ENCODE results near the gene GRM4.

Gene GRM4

DNA sequence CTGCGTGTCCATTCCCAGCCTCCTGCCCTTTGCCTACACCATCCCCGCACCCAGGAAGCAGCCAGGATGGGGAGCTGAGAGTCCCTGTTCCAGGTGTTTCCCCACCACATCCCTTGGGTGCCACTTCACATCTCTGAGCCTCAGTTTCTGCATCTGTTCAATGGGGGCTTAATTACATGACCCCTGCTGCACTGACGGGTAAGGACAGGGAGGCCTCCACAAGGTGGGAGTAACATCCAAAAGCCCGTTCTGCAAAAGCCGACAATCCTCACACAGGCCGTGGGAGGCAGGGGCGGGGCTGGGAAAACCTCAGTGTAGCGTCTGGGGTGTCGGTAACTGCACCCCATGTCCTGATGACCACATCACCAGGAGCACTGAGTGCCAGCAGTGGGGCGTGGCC lies 41.3 kb downstream of the GRM4 start:
- no peak for DNase-seq

DNA sequence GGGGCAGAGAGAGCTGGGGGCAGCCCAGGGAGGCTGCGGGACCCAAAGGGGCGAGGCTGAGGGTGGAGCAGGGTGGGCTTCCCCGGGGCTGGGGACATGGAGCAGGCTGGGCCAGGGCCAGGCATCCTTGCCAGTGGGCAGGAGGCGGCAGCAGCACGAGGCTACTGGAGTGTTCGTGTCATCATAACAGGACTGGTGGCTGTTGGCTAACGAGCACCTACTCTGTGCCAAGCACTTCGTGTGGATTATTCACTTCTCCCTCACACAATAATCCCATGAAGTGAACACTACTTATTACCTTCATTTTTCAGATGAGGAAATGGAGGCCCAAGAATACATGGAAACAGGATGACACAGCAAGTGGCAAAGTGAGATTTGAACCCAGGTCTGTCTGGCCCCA lies 41.7 kb downstream of the GRM4 start:
- DNase-seq = no peak

- no peak for DNase-seq
Observed at GRCh38 chr6:34103321-34103720, 42.6 kb downstream of the GRM4 start.

GRCh38 chr6:34102696-34103095 lies 43.2 kb downstream of the GRM4 start:
- DNase-seq = no peak

DNA sequence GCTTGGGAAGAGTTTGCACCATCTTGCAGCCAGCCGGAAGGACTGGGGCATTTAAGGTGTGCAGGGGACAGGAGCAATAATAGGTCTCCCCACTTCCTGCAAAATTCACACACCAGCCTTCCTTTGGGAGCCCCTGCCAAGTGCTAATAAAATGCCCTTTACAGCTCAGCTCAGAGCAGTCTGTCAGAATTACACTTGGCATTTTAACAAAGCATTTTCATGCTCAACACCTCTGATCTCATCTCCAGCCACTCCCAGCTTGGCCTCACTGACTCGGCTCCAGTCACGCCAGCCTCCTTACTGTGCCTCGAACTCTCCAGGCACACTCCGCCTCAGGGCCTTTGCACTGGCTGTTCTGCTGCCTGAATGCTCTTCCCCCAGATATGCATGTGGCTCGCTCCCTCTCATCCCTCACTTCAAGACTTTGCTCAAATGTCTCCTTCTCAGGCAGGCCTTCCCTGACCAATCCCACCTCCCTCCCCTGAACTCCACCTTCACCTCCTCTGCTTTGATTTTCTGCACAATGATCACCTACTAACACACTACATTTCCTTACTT lies 43.7 kb downstream of the GRM4 start:
- no peak for DNase-seq

- no peak for DNase-seq
Observed at GRCh38 chr6:34100788-34101187, 45.1 kb downstream of the GRM4 start.

DNA sequence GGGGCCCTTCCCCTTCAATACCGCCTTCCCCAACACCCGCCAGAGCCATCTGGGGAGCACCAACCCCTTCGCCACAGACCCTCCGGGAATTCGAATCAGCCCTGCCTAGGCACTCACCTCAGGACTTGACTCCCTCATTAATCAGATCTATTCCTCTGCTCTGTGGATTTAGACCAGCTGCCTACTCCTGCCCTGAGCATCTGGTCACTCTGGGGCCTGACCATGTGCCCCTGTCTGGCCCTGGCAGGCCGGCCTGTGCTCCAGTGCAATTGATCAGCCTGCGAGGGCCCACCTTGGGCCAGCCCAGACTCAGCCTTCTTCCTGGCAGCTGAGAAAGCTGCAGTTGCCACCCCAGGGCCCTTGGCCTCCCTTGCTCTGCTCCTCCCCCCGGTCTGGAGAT lies 46.0 kb downstream of the GRM4 start:
- DNase-seq = no peak

DNA sequence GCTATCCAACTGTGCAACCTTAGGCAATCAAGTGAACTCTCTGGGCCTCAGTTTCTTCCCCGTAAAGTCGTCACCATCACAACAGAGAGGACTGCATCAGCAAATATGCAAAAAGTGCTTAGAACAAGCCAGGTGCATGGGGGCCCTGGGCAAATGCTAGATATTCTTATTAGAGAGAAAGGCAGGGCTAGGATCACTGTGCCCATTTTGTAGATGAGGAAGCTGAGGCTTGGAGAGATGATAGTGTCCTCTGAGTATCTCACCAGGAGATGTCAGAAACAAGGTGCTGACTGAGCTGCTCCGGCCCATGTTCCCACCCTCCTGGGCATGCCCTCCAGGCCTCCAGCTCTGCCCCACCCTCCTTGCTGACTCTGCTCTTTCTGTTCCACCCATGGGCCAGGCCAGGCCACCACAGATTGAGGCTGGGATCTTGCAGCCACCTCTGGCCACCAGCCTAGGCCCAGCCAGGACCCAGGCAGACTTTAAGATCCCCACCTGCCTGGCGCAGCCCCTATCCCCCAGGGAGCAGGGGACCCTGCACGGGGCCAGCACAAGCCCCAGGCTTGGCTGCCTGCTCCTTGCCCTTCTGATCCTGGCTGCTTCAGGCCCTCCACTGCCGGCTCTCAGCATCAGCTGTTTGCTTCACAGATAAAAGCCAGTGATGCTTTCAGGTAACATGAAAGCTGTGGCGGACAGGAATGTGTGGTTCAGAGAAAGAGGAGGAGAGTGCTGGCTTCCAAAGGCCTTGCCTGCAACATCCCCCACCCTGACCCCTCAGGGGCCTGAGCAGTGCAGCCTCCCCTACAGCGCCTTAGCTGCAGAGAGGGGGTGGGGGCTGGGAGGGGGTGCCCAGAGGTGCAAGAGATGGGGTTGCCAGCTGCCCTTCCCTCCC lies 47.6 kb downstream of the GRM4 start:
- DNase-seq = no peak

- DNase-seq = no peak
Observed at GRCh38 chr6:34096814-34097213, 49.1 kb downstream of the GRM4 start.

DNA sequence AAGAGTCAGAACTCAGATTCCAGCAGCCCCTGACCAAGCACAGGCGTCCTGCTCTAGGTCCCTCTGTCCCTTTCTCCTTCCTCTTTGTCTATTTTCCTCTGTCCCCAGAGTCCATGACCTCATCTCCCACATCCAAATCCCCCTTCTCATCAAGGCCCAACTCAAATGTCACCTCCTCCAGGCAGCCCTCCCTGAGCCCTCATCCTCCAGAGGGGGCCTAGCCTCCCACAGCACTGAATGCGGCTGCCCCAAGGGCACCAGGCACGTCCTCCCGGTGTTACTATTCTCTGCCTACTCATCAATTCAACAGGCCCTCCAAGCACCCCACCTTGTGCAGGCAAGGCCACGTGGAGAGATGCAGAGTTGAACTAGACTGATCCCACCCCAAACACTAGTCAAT lies 49.7 kb downstream of the GRM4 start:
- DNase-seq = no peak

DNA sequence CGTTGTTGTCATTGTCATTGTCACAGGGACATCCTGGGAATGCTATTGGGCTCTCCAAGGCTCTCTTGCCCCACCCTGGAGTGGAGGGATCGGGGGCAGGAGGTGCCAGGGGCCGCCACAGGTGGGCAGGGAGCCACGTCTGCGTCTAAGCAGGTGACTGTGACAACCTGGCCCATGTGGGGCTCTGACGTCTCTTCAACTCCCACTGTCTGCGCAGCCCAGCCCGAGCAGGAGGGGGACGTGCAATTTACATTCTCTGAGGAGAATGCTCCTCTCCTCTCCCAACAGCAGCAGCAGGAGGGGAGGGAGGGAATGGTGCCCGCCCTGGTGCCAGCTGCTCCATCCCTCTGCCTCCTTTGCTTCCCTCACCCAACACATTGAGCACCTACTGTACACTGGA lies 50.1 kb downstream of the GRM4 start:
- DNase-seq = no peak

- no peak for DNase-seq
Observed at GRCh38 chr6:34095136-34095505, 50.8 kb downstream of the GRM4 start.

- DNase-seq = no peak
Observed at GRCh38 chr6:34094474-34095135, 51.3 kb downstream of the GRM4 start.

GRCh38 chr6:34093854-34094430 lies 51.9 kb downstream of the GRM4 start:
- DNase-seq = no peak

GRCh38 chr6:34093206-34093605 lies 52.7 kb downstream of the GRM4 start:
- no peak for DNase-seq

DNA sequence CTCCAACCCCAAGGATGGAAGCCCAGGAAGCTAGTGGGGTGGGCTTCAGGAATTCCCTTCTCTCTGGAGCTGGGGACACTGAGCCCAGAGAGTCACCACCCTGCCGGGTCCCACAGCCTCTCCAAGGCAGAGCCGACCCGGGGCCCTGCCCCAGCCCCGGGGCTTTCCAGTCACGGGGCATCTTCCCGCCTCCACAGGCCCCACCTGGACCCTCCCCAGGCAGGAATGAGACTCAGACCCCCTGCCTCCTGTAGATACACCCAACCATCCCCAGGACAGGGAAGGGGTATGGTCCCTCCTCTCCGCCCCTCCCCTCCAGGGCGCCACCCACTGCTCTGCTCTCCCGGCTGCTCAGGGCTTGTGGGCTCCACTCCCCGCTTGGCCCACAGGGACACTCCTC lies 53.3 kb downstream of the GRM4 start:
- DNase-seq = no peak

DNA sequence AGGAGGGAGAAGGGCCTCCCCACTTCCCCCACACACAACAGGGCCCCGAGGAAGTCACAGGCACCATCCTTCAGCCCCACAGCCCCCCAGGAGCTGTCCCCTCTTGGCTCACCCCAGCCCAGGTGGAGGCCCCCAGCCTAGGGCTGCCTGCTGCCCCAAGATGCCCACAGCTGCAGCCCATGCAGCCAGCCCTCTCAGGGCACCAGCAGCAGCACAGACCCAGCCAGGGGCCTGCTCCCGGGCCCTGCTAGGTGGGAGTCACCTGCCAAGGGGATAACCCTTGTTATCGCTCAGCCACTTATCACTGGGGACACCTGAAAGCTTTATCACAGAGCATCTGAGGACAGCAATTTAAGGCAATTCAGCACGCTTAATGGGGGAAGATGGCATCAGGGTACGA lies 55.0 kb downstream of the GRM4 start:
- no peak for DNase-seq

GRCh38 chr6:34090529-34090928 lies 55.4 kb downstream of the GRM4 start:
- DNase-seq = no peak

DNA sequence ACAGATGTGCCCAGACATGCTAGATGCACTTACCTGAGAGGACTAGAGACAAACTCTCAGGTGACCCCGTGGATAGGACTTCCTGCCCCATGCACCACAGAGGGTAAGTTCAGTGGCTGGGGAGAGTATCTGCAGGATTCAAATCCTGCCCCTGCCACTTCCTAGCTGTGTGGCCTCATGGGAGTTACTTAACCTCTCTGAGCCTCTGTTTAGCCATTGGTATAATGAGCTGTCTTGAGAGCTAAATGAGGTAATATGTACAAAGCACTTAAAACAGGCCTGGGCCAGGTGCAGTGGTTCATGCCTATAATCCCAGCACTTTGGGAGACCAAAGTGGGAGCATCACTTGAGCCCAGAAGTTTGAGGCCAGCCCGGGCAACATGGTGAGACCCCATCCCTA lies 59.3 kb downstream of the GRM4 start:
- no peak for DNase-seq

DNA sequence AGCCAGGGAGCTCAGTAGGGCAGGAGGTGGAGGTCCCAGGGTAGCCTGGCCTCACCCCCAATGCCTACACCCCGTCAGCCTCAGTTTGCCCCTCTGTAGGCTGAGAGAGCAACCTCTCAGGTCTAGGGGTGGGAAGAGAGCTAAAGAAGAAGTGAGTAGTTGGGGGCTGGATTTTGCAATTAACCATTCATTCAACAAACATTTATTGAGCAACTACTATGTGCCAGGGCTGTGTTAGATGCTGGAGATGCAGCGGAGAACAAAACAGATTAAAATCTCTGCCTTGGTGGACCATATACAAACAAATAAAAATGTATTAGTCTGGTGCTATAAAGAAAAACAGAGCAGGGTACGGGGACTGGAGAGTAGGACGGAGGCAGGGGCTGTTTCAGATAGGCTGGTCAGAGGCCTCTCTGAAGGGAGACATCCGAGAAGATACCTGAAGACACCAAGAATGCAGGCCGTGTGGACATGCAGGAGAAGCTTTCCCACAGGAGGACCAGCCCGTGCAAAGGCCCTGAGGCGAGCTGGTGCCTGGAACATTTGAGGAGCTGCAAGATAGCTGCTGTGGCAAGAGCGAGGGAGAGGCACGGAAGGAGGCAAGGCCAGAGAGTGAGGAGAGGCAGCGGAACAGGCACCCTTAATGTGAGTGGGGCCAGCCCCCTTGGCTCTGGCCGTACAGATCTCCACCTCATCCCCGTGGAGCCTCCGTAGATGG lies 60.3 kb downstream of the GRM4 start:
- no peak for DNase-seq

DNA sequence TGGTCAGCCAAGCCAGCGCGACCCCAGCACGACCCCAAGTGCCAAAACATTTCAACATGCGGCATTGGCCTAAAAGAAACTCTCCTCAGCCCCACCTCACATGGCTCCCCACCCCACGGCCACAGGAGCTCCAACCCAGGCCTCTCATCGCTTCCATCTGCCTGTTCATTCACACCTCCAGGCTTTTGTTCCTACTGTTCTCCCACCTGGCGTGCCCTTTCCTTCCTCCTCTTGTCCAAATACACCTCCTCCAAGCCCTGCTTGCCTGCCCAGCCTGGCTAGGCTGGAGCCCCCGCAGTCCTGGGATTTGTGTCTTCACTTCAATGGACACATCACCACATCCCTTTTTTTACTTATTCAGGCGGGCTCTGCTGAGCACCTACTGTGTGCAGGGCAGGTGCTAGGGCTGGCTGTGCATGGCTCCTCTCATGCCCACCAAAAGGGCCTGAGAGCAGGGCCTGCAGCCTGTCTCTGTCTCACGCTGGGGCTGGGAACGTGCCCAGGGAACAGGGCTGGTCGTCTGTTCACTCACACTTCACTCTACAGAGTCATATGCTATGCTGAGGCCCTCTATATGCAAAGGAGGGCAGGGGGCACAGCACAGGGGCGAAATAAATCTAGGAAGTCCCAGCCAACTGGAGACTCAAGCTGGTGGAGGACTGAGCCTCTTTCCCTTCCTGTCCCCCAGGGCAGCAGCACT lies 61.1 kb downstream of the GRM4 start:
- DNase-seq = no peak

DNA sequence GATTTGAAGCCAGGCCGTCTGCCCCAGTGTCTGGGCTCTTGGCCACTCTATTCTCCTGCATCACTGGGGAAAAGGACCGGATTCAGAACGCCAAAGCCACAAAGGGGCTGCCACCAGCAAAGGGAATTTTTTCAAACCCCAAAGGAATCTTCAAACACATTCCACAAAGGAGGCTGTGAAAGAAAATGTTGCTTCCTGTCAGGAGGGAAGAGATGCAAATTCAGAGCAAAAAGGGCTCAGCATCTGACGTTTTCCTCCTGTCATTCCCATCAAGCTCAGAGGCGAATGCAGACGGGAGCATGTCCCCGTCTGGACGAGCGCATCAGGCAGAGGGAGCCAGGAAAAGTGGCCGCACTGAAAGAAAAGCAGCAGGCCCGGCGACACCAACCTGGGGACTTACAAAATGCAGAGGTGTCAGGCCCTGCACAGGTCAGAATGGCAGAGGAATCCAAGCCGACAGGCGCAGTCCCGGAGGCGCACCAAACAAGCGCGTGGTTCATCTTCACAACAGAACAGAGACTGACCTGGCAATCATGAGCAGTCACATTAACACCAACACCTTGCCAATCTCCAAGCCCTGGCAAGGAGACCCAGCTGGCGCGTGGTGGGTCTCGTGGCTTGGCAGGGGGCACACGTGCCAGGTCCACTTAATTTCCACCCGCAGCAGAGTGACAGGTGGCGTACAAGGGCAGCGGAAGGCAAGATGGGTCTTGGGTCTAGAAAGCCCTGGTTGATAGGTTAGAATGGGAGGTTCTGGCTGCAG lies 62.8 kb downstream of the GRM4 start:
- DNase-seq = no peak
